ENCODE measurements around the gene ERAS.
A peak's percentile ranks its signal among the peaks of the same experiment; 100 is the strongest.

The ERAS gene

GRCh38 chrX:48792219-48792618, 34.1 kb upstream of the ERAS start:
- TF ChIP-seq MAX (IDR thresholded peaks at IDR 0.05; ENCODE audit: low read depth, low read length) = no peak
- no peak for TF ChIP-seq POLR2A (IDR thresholded peaks at IDR 0.05; ENCODE audit: extremely low read depth, insufficient read length)
- no peak for TF ChIP-seq CTCF (IDR thresholded peaks at IDR 0.05; ENCODE audit: low read depth, low read length)
- no peak overlapping the region for H3K4me3 ChIP-seq (ENCODE audit: low read depth, low read length)
- no peak for DNase-seq (ENCODE audit: low read depth)

- TF ChIP-seq POLR2A (IDR thresholded peaks at IDR 0.05; ENCODE audit: extremely low read depth, insufficient read length) (no peak), CTCF (IDR thresholded peaks at IDR 0.05; ENCODE audit: low read depth, low read length) (no peak), MYC (IDR thresholded peaks at IDR 0.05; ENCODE audit: low read depth, low read length) (no peak), MAX (IDR thresholded peaks at IDR 0.05; ENCODE audit: low read depth, low read length) (no peak)
- H3K4me3 ChIP-seq (ENCODE audit: low read depth, low read length) = no peak overlapping the region
- no peak for DNase-seq (ENCODE audit: low read depth)
Measured at GRCh38 chrX:48793935-48794334, 32.4 kb upstream of the ERAS start.

GRCh38 chrX:48794340-48794910, 31.9 kb upstream of the ERAS start:
- H3K4me3 ChIP-seq (ENCODE audit: low read depth, low read length) = no peak overlapping the region
- no peak for DNase-seq (ENCODE audit: low read depth)
- TF ChIP-seq CTCF (IDR thresholded peaks at IDR 0.05; ENCODE audit: low read depth, low read length) = no peak
- no peak for TF ChIP-seq POLR2A (IDR thresholded peaks at IDR 0.05; ENCODE audit: extremely low read depth, insufficient read length)
- no peak for TF ChIP-seq MAX (IDR thresholded peaks at IDR 0.05; ENCODE audit: low read depth, low read length)
- no peak for TF ChIP-seq MYC (IDR thresholded peaks at IDR 0.05; ENCODE audit: low read depth, low read length)

GRCh38 chrX:48794911-48795515, 31.3 kb upstream of the ERAS start:
- H3K4me3 ChIP-seq (ENCODE audit: low read depth, low read length) = no peak overlapping the region
- DNase-seq (ENCODE audit: low read depth) = no peak
- no peak for TF ChIP-seq MYC (IDR thresholded peaks at IDR 0.05; ENCODE audit: low read depth, low read length)
- no peak for TF ChIP-seq MAX (IDR thresholded peaks at IDR 0.05; ENCODE audit: low read depth, low read length)
- no peak for TF ChIP-seq POLR2A (IDR thresholded peaks at IDR 0.05; ENCODE audit: extremely low read depth, insufficient read length)

DNA sequence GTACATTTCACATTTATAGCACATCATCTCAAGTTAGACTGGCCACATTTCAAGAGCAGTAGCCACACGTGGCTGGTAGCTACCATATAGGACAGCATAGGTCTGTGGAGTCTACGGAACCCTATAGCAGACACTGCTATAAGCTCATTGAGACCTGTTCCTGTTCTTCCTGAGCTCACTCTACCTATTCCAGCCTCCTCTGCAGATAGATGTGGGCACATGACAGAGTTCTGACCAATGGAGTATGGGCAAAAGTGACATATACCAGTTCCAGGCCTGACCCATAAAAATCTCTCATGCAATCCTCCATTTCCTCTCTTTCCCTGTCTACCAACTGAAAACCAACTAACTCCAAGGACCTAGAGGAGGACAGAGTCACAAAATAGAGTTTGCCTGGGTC, 28.0 kb upstream of the ERAS start:
- no peak overlapping the region for H3K4me3 ChIP-seq (ENCODE audit: low read depth, low read length)
- TF ChIP-seq CTCF (IDR thresholded peaks at IDR 0.05; ENCODE audit: low read depth, low read length) = no peak
- DNase-seq (ENCODE audit: low read depth) = peak; percentile 10

GRCh38 chrX:48800574-48801279, 25.6 kb upstream of the ERAS start:
- TF ChIP-seq MAX (IDR thresholded peaks at IDR 0.05; ENCODE audit: low read depth, low read length) (no peak), MYC (IDR thresholded peaks at IDR 0.05; ENCODE audit: low read depth, low read length) (peak; percentile 11; the same call in 1 of the 2 replicates)
- H3K4me3 ChIP-seq (ENCODE audit: low read depth, low read length) = peak overlapping the region; percentile 90
- DNase-seq (ENCODE audit: low read depth) = peak; percentile 60
